ENCODE data around the gene ARHGAP32.
A peak's percentile ranks its signal among the peaks of the same experiment; 100 is the strongest.

Gene ARHGAP32

DNA sequence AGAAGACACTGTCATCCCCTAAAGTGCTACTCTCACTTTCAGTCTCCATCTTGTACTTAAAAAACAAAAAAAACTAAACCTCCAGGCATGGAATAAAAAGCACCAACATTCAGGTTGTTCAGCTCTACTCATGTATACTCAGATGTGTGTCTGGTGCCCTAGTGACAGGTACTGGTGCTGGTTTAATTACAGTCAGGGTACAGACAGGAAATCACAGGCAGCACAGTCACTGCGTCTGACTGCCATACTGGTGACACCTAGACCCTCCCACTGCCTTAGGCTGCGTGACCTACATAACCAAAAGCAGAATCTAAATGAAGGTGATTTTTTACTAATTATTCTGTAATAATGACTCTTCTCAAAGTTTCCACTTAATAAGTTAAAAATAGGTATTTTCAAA, at the start of gene ARHGAP32:
TSS of gene ARHGAP32 (minus strand) at position 176 of the 400 bp plus-strand sequence. CDS start at position 49, 127 bp downstream.
- no peak for TF ChIP-seq ZFX (IDR thresholded peaks at IDR 0.05; ENCODE audit: borderline replicate concordance)
- TF ChIP-seq, protein P1, sequence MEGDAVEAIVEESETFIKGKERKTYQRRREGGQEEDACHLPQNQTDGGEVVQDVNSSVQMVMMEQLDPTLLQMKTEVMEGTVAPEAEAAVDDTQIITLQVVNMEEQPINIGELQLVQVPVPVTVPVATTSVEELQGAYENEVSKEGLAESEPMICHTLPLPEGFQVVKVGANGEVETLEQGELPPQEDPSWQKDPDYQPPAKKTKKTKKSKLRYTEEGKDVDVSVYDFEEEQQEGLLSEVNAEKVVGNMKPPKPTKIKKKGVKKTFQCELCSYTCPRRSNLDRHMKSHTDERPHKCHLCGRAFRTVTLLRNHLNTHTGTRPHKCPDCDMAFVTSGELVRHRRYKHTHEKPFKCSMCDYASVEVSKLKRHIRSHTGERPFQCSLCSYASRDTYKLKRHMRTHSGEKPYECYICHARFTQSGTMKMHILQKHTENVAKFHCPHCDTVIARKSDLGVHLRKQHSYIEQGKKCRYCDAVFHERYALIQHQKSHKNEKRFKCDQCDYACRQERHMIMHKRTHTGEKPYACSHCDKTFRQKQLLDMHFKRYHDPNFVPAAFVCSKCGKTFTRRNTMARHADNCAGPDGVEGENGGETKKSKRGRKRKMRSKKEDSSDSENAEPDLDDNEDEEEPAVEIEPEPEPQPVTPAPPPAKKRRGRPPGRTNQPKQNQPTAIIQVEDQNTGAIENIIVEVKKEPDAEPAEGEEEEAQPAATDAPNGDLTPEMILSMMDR (IDR thresholded peaks at IDR 0.05): no peak
- H3K27ac ChIP-seq: no peak within 1 kb of the TSS

DNA sequence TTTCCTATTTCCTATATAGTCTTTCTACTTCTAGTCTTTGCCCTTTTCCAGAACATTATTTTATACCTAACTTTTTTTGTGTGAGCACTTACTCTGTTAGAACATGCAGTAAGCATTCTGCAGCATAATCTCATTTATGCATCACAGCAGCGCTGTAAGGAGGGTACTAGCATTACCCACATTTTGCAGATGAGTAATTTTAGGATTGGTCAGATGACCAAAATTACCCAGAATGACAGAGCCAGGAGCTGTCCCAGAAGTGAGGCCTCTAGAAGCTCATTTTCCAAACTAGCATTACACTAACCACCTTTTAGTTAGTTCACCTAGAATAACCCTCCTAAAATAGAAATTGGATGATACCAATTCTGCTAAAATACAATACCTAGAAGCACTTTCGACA, 47.1 kb upstream of the ARHGAP32 start:
- TF ChIP-seq, protein P1 (IDR thresholded peaks at IDR 0.05): no peak
- no peak for TF ChIP-seq ZFX (IDR thresholded peaks at IDR 0.05; ENCODE audit: borderline replicate concordance)
- H3K27ac ChIP-seq: no peak overlapping the region

DNA sequence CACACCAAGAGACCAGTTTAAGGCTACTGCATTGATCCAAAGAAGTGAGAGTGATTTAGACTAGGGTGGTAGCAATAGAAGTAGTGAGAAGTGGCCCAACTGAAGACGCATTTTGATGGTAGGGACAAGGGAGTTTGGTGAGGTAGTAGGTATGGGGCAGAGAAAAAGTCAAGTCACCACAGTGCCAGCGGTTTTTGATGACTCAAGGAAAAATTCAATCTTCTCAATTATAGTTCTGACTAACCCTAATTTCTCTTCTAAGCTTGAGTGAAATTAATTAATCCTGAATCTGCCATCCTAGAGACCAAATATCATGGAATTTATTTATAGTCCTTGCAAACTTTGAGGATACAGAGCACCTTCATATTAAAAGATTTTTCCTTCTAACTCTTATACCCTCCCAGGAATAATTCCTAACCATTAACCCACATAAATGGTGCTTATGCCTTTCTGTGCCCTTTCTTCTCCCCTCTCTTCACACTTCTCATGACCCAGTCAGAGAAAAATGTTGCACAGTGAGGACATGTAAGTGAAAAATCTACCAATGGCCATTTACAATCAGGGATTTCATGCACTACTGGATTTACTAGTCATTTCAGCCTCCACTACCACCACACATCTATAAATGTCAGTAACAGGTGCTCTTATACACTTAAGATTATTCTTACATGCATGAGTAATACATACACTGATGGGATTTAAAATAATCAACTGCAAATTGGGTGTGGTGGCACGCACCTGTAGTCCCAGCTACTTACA, 45.9 kb upstream of the ARHGAP32 start:
- H3K27ac ChIP-seq: no peak overlapping the region
- TF ChIP-seq, protein P1 (IDR thresholded peaks at IDR 0.05): no peak
- TF ChIP-seq ZFX (IDR thresholded peaks at IDR 0.05; ENCODE audit: borderline replicate concordance): no peak

DNA sequence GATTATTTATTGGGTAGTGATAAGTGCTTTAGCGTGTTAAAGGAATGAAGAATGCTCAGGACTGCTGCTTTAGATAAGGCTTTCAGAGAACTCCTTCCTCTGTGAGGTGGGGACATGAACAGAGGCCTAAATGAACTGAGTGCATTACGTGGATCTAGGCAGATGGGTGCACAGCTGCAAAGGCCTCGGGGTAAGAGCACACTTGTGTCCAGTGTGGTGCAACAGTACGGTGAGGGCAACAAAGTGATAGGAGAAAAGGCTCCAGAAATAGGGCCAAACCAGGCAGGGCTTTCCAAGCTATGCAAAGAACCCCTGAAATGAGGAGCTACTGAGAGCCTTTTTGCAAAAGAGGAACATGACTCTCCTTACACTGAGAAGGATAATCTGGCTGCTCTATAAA, 45.3 kb upstream of the ARHGAP32 start:
- TF ChIP-seq, protein P1 (IDR thresholded peaks at IDR 0.05): no peak
- no peak for TF ChIP-seq ZFX (IDR thresholded peaks at IDR 0.05; ENCODE audit: borderline replicate concordance)
- no peak overlapping the region for H3K27ac ChIP-seq

DNA sequence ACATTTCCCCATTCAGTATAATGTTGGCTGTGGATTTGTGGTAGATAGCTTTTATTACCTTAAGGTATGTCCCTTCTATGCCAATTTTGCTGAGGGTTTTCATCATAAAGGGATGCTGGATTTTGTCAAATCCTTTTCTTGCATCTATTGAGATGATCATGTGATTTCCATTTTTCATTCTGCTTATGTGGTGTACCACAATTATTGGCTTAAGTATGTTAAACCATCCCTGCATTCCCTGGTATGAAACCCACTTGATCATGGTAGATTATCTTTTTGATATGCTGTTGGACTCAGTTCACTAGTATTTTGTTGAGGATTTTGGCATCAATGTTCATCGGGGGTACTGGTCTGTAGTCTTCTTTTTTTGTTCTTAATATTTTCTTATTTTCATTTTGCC, 44.7 kb upstream of the ARHGAP32 start:
- TF ChIP-seq, protein P1 (IDR thresholded peaks at IDR 0.05): no peak
- TF ChIP-seq ZFX (IDR thresholded peaks at IDR 0.05; ENCODE audit: borderline replicate concordance): no peak
- H3K27ac ChIP-seq: no peak overlapping the region

DNA sequence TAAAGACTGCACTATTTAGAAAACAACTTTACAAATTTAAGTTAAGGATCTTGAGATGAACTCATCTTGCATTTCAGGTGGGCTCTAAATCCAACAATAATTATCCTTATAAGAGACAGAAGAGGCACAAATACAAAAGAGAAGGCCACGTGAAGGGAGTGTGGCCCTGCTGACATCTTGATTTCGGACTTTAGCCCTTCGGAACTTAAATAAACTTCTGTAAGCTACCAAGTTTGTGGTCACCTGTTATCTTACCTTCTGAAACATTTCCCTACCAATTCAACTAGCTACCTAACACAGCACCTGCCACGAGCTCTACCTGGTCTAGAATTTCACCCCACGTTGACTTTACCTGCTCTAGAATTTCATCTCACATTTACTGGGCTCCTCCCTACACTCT, 42.9 kb upstream of the ARHGAP32 start:
- no peak overlapping the region for H3K27ac ChIP-seq
- TF ChIP-seq, protein P1 (IDR thresholded peaks at IDR 0.05): no peak
- TF ChIP-seq ZFX (IDR thresholded peaks at IDR 0.05; ENCODE audit: borderline replicate concordance): no peak

DNA sequence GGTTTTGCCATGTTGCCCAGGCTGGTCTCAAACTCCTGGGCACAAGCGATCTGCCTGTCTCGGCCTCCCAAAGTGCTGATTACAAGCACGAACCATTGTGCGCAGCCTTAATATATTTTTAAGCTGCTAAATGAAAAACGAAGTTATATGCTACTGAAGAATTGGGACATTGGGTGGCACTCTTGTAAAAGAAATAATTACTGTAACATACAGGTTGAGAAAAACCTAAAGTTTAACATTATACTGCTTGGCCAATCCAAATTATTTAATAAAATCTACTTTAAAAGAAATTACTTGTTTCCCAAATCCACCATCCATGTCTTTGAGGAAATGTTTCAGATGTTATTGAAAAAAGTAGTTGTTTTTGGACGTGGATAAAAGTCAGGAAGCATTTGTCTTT, 37.9 kb upstream of the ARHGAP32 start:
- H3K27ac ChIP-seq: no peak overlapping the region
- TF ChIP-seq, protein P1 (IDR thresholded peaks at IDR 0.05): 0 out of 2 replicates have a peak, but pooled peaks have one; percentile 0
- TF ChIP-seq ZFX (IDR thresholded peaks at IDR 0.05; ENCODE audit: borderline replicate concordance): no peak

All from 22Rv1 (cell line).